Measurements from ENCODE around the gene PLA2G4C.

The PLA2G4C gene

DNA sequence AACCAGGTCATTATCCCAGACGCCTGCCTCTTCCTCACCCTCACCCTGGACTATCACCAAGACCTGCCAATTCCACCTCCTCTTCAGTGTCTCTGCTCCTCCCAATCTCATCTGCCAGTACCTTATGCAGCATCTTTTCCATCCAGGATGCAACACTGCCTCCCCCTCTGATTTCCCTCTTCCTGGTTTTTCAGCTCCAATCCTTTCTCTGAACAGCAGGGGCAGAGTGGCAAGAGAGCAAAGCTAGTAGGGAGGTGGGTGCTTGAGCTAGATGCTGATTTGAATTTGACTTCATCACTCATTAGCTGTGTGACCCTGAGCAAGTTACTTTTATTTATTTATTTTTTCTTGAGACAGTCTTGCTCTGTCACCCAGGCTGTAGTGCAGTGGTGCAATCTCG lies 41.2 kb downstream of the PLA2G4C start:
- H3K4me3 ChIP-seq (ENCODE audit: insufficient read length, low read depth): no peak overlapping the region
- no peaks in the 10 kb centered on the region for H3K9me3 ChIP-seq (ENCODE audit: insufficient read depth, low read length)
- H3K36me3 ChIP-seq (ENCODE audit: insufficient read depth, insufficient read length, low read length): no peaks in the 10 kb centered on the region
- DNase-seq (ENCODE audit: low read depth, low spot score): peak; percentile 6
- no peak overlapping the region for H3K9ac ChIP-seq (ENCODE audit: insufficient read length, low read depth)
- TF ChIP-seq ZNF274 (IDR thresholded peaks at IDR 0.05; ENCODE audit: low read depth, low read length) (no peak), YY1 (IDR thresholded peaks at IDR 0.05; ENCODE audit: insufficient read depth, insufficient read length) (no peak), SUZ12 (IDR thresholded peaks at IDR 0.05; ENCODE audit: extremely low read depth, insufficient read depth, insufficient read length) (no peak)
- H3K4me1 ChIP-seq (ENCODE audit: insufficient read depth, insufficient read length): no peaks in the 10 kb centered on the region
- no peaks in the 10 kb centered on the region for H3K27me3 ChIP-seq (ENCODE audit: insufficient read depth, insufficient read length)

DNA sequence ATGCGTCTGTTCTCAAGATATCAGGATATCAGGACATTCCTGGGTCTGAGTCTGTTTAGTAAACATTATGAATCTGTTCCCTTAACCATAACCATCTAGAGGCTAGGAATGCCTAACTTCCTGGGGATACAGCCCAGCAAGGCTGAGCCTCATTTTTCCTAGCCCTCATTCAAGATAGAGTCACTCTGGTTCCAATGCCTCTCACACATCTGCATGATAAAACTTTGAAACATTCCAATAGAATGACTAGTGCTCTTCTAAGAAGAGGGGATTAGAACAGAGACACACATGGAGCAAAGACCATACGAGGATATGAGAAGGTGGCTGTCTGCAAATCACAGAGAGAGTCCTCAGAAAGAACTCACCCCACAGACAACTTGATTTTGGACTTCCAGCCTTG lies 46.1 kb downstream of the PLA2G4C start:
- TF ChIP-seq SUZ12 (IDR thresholded peaks at IDR 0.05; ENCODE audit: extremely low read depth, insufficient read depth, insufficient read length): no peak
- no peak for TF ChIP-seq ZNF274 (IDR thresholded peaks at IDR 0.05; ENCODE audit: low read depth, low read length)
- TF ChIP-seq YY1 (IDR thresholded peaks at IDR 0.05; ENCODE audit: insufficient read depth, insufficient read length): no peak
- Histone ChIP-seq H3K4me3 (ENCODE audit: insufficient read length, low read depth) (no peak overlapping the region), H3K9me3 (ENCODE audit: insufficient read depth, low read length) (no peaks in the 10 kb centered on the region), H3K27me3 (ENCODE audit: insufficient read depth, insufficient read length) (no peaks in the 10 kb centered on the region), H3K4me1 (ENCODE audit: insufficient read depth, insufficient read length) (peaks cover 2% of the 10 kb centered on the region), H3K9ac (ENCODE audit: insufficient read length, low read depth) (no peak overlapping the region), H3K36me3 (ENCODE audit: insufficient read depth, insufficient read length, low read length) (no peaks in the 10 kb centered on the region)
- peak; percentile 65 for DNase-seq (ENCODE audit: low read depth, low spot score)

DNA sequence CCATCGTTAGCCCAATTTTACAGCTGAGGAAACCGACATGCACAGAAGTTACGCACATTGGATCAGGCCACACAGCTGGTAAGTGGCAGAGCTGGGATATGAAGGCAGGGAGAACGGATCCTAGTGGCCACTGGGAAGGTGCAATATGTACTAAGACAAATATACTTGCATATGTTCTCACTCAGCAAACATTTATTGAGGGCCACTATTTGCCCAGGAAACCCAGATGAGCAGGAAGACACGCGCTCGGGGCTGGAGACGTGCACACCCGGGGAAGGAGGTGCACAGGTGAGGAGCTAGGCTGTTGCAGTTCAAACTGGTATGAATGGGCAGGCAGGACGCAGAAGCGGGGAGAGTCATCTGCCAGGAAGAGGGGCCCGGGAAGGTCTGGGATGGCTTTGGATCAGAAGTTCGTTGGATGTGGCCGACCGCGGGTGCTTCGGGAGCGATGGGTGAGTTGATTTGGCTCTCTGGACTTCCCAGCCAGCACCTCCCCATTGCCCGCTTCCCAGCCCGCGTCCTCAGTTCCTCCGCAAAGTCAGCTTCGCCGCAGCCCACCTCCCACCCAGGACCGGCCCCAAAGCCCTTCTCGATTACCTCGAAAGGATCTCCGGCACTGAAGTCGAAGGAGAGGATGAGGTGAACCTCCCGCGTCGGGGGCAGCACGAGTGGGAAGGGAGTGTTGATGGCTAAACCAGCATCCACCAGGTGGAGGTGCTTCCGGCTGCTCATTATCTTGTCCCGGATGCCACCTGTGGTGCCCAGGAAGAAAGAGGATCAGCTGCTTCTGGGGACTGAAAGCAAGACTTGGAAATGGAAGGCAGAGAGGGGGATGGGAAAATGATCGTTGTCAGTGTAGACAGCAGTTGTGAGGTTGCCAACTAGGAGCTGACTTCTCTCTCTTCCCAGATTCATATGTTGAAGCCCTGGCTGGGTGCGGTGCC lies 48.9 kb downstream of the PLA2G4C start:
- no peak overlapping the region for H3K4me3 ChIP-seq (ENCODE audit: insufficient read length, low read depth)
- no peak for TF ChIP-seq SUZ12 (IDR thresholded peaks at IDR 0.05; ENCODE audit: extremely low read depth, insufficient read depth, insufficient read length)
- no peak for TF ChIP-seq YY1 (IDR thresholded peaks at IDR 0.05; ENCODE audit: insufficient read depth, insufficient read length)
- TF ChIP-seq ZNF274 (IDR thresholded peaks at IDR 0.05; ENCODE audit: low read depth, low read length): no peak
- peak; percentile 18 for DNase-seq (ENCODE audit: low read depth, low spot score)

DNA sequence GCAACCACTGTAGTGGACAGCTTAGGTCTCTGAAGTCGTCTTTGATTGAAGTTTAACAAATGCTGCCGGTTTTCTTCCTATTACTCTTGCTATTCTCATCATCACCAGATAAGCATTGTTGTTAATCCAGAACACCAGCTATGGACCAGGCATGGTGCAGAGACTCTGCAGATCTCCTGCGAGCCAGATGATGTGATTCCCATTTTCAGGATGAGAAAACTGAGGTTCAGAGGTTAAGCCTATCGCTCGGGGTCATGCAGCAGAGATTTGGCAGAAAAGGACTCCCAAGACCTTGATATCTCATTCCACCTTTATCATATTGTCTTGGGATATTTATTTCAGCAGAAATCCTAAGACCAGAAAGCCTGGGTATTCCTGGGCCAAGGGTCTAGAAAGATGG lies 50.2 kb downstream of the PLA2G4C start:
- Histone ChIP-seq H3K9ac (ENCODE audit: insufficient read length, low read depth) (no peak overlapping the region), H3K9me3 (ENCODE audit: insufficient read depth, low read length) (no peaks in the 10 kb centered on the region), H3K4me3 (ENCODE audit: insufficient read length, low read depth) (no peak overlapping the region), H3K36me3 (ENCODE audit: insufficient read depth, insufficient read length, low read length) (no peaks in the 10 kb centered on the region), H3K4me1 (ENCODE audit: insufficient read depth, insufficient read length) (peaks cover 2% of the 10 kb centered on the region), H3K27me3 (ENCODE audit: insufficient read depth, insufficient read length) (no peaks in the 10 kb centered on the region)
- no peak for DNase-seq (ENCODE audit: low read depth, low spot score)
- TF ChIP-seq ZNF274 (IDR thresholded peaks at IDR 0.05; ENCODE audit: low read depth, low read length) (no peak), YY1 (IDR thresholded peaks at IDR 0.05; ENCODE audit: insufficient read depth, insufficient read length) (no peak), SUZ12 (IDR thresholded peaks at IDR 0.05; ENCODE audit: extremely low read depth, insufficient read depth, insufficient read length) (no peak)

More for the DNA sequence above, 48.9 kb downstream of the PLA2G4C start:
- Histone ChIP-seq H3K36me3 (ENCODE audit: insufficient read depth, insufficient read length, low read length) (no peaks in the 10 kb centered on the region), H3K9me3 (ENCODE audit: insufficient read depth, low read length) (no peaks in the 10 kb centered on the region), H3K9ac (ENCODE audit: insufficient read length, low read depth) (no peak overlapping the region), H3K27me3 (ENCODE audit: insufficient read depth, insufficient read length) (no peaks in the 10 kb centered on the region), H3K4me1 (ENCODE audit: insufficient read depth, insufficient read length) (peaks cover 2% of the 10 kb centered on the region)

DNA sequence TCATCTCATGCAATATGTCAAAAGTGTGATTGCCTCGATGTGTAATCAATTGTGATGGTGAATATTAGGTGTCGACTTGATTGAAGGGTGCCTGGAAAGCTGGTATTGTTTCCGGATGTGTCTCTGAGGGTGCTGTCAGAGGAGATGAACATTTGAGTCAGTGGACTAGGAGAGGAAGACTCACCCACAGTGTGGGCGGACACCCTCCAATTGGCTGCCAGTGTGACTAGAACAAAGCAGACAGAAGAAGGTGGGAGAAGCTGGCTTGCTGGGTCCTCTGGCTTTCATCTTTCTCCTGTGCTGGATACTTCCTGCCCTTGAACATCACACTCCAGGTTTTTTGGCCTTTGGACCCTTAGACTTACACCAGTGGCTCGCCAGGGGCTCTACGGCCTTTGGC lies 51.3 kb downstream of the PLA2G4C start:
- H3K36me3 ChIP-seq (ENCODE audit: insufficient read depth, insufficient read length, low read length): no peaks in the 10 kb centered on the region
- no peak for TF ChIP-seq SUZ12 (IDR thresholded peaks at IDR 0.05; ENCODE audit: extremely low read depth, insufficient read depth, insufficient read length)
- H3K27me3 ChIP-seq (ENCODE audit: insufficient read depth, insufficient read length): no peaks in the 10 kb centered on the region
- H3K4me1 ChIP-seq (ENCODE audit: insufficient read depth, insufficient read length): peaks cover 2% of the 10 kb centered on the region
- H3K9me3 ChIP-seq (ENCODE audit: insufficient read depth, low read length): no peaks in the 10 kb centered on the region
- H3K4me3 ChIP-seq (ENCODE audit: insufficient read length, low read depth): no peak overlapping the region
- no peak overlapping the region for H3K9ac ChIP-seq (ENCODE audit: insufficient read length, low read depth)
- no peak for DNase-seq (ENCODE audit: low read depth, low spot score)

DNA sequence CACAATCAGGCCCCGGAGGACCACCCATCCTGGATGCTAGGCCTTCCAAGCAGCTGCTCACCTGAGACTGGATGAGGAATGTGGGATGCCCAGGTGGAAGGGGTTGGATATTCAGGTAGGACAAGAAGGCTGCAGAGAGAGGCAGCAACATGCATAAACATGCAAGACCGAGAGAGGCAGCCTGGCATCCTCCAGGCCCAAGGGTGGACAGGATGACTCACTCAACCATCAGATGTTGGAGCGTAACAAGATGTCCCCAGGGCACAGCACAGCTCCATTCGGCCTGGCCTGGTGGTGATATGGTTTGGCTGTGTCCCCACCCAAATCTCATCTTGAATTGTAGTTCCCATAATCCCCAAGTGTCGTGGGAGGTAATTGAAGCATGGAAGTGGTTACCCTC lies 56.8 kb downstream of the PLA2G4C start:
- no peaks in the 10 kb centered on the region for H3K4me1 ChIP-seq (ENCODE audit: insufficient read depth, insufficient read length)
- no peaks in the 10 kb centered on the region for H3K27me3 ChIP-seq (ENCODE audit: insufficient read depth, insufficient read length)
- TF ChIP-seq SUZ12 (IDR thresholded peaks at IDR 0.05; ENCODE audit: extremely low read depth, insufficient read depth, insufficient read length): no peak
- TF ChIP-seq ZNF274 (IDR thresholded peaks at IDR 0.05; ENCODE audit: low read depth, low read length): no peak
- TF ChIP-seq YY1 (IDR thresholded peaks at IDR 0.05; ENCODE audit: insufficient read depth, insufficient read length): no peak
- no peak for DNase-seq (ENCODE audit: low read depth, low spot score)
- H3K36me3 ChIP-seq (ENCODE audit: insufficient read depth, insufficient read length, low read length): no peaks in the 10 kb centered on the region
- H3K9me3 ChIP-seq (ENCODE audit: insufficient read depth, low read length): peaks cover 10% of the 10 kb centered on the region; the same call in 1 of the 2 replicates
- H3K9ac ChIP-seq (ENCODE audit: insufficient read length, low read depth): no peak overlapping the region
- H3K4me3 ChIP-seq (ENCODE audit: insufficient read length, low read depth): no peak overlapping the region

DNA sequence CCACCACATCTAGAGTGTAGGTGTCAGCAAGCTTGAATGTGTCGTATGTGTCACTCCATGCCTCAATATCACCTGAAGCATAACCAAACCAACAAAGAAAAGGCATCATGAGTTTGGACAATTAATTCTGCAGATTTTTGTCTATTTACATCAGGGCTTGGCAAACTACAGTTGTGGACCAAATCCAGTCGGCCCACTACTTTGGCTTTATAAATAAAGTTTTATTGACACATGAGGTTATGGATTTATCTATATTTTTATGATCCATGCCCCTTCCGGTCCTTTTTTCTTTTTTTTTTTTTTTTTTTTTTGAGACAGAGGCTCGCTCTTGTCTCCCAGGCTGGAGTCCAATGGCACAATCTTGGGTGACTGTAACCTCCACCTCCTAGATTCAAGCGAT lies 57.5 kb downstream of the PLA2G4C start:
- Histone ChIP-seq H3K36me3 (ENCODE audit: insufficient read depth, insufficient read length, low read length) (no peaks in the 10 kb centered on the region), H3K4me1 (ENCODE audit: insufficient read depth, insufficient read length) (no peaks in the 10 kb centered on the region), H3K9me3 (ENCODE audit: insufficient read depth, low read length) (peaks cover 10% of the 10 kb centered on the region; the same call in 1 of the 2 replicates), H3K9ac (ENCODE audit: insufficient read length, low read depth) (no peak overlapping the region), H3K27me3 (ENCODE audit: insufficient read depth, insufficient read length) (no peaks in the 10 kb centered on the region), H3K4me3 (ENCODE audit: insufficient read length, low read depth) (no peak overlapping the region)
- TF ChIP-seq YY1 (IDR thresholded peaks at IDR 0.05; ENCODE audit: insufficient read depth, insufficient read length): no peak
- no peak for TF ChIP-seq ZNF274 (IDR thresholded peaks at IDR 0.05; ENCODE audit: low read depth, low read length)
- no peak for TF ChIP-seq SUZ12 (IDR thresholded peaks at IDR 0.05; ENCODE audit: extremely low read depth, insufficient read depth, insufficient read length)
- DNase-seq (ENCODE audit: low read depth, low spot score): no peak

All from NT2/D1 (cell line).